Measurements from ENCODE around the gene RHOA.

- peak in 2 of 3 experiments; percentile 3 to 39; a peak in 2 of 4 replicates for TF ChIP-seq CTCF (IDR thresholded peaks at IDR 0.05; ENCODE audit: control extremely low read depth in 1 of 3, insufficient read depth in 1 of 3, low read depth in 1 of 3, low read length in 3 of 3)
- TF ChIP-seq SP1 (IDR thresholded peaks at IDR 0.05; ENCODE audit: low read depth, low read length), result no peak
- TF ChIP-seq RFX5 (IDR thresholded peaks at IDR 0.05; ENCODE audit: borderline replicate concordance, low read depth, low read length), result no peak
- TF ChIP-seq SP4 (IDR thresholded peaks at IDR 0.05; ENCODE audit: low read length), result no peak
- no peak for TF ChIP-seq SRF (IDR thresholded peaks at IDR 0.05; ENCODE audit: low read depth, low read length)
- no peak for TF ChIP-seq EZH2 (IDR thresholded peaks at IDR 0.05; ENCODE audit: low read depth, low read length, severe bottlenecking)
- TF ChIP-seq ZNF274 (IDR thresholded peaks at IDR 0.05; ENCODE audit: borderline replicate concordance, extremely low read depth, low read length), result no peak
- TF ChIP-seq HDAC2 (IDR thresholded peaks at IDR 0.05; ENCODE audit: borderline replicate concordance in 1 of 2, low read depth in 2 of 2, low read length in 2 of 2), result no peak
- TF ChIP-seq POLR2A (IDR thresholded peaks at IDR 0.05; ENCODE audit: control extremely low read depth in 1 of 2, low read depth in 2 of 2, low read length in 2 of 2), result no peak
- no peak for TF ChIP-seq SIN3A (conservative IDR thresholded peaks at IDR 0.05 in 1 of 2, IDR thresholded peaks at IDR 0.05 in 1 of 2; ENCODE audit: low read depth in 1 of 2, low read length in 2 of 2)
- TF ChIP-seq BCL11A (IDR thresholded peaks at IDR 0.05; ENCODE audit: low read depth in 2 of 2, low read length in 2 of 2), result no peak
- TF ChIP-seq MAFK (IDR thresholded peaks at IDR 0.05; ENCODE audit: low read depth, low read length), result no peak
These were observed 84.3 kb downstream of the RHOA start for GRCh38 chr3:49327485-49327884.
